ENCODE results near the gene CTNS. TPM values are rescaled to one million over a fixed set of nuclear protein-coding genes. Genes with fewer than 3 reads are reported as not detected.

Gene CTNS
- total RNA-seq, 1 donor from 2014 or later = 35.6 TPM

- no peak for TF ChIP-seq POLR2A (IDR thresholded peaks at IDR 0.05)
- TF ChIP-seq CTCF (IDR thresholded peaks at IDR 0.05) = no peak
- no peak for TF ChIP-seq POLR2AphosphoS5 (IDR thresholded peaks at IDR 0.05; ENCODE audit: insufficient read depth in 1 of 2, low read depth in 1 of 2)
- no peaks in the 10 kb centered on the region for H3K27me3 ChIP-seq
- DNase-seq (ENCODE audit: extremely low spot score in 2 of 2) = no peak
Observed at GRCh38 chr17:3679531-3680126, 43.1 kb downstream of the CTNS start.

GRCh38 chr17:3681057-3681456, 44.5 kb downstream of the CTNS start:
- Histone ChIP-seq H3K4me1 (no peaks in the 10 kb centered on the region), H3K4me3 (no peak overlapping the region), H3K27me3 (no peaks in the 10 kb centered on the region), H3K36me3 (no peaks in the 10 kb centered on the region), H3K27ac (no peak overlapping the region), H3K9me3 (no peaks in the 10 kb centered on the region)
- intact Hi-C loops (cut with DNase I) = no loop called here
- TF ChIP-seq POLR2A (IDR thresholded peaks at IDR 0.05) (no peak), POLR2AphosphoS5 (IDR thresholded peaks at IDR 0.05; ENCODE audit: insufficient read depth in 1 of 2, low read depth in 1 of 2) (no peak), CTCF (IDR thresholded peaks at IDR 0.05) (no peak)
- DNase-seq (ENCODE audit: extremely low spot score in 2 of 2) = no peak

More at GRCh38 chr17:3679531-3680126, 43.1 kb downstream of the CTNS start:
- no peaks in the 10 kb centered on the region for H3K4me1 ChIP-seq
- no peak overlapping the region for H3K4me3 ChIP-seq
- H3K27ac ChIP-seq = no peak overlapping the region
- no peaks in the 10 kb centered on the region for H3K9me3 ChIP-seq
- intact Hi-C loops (cut with DNase I) = no loop called here
- H3K36me3 ChIP-seq = no peaks in the 10 kb centered on the region

- intact Hi-C loops (cut with DNase I) = no loop called here
- TF ChIP-seq POLR2AphosphoS5 (IDR thresholded peaks at IDR 0.05; ENCODE audit: insufficient read depth in 1 of 2, low read depth in 1 of 2) (no peak), CTCF (IDR thresholded peaks at IDR 0.05) (no peak), POLR2A (IDR thresholded peaks at IDR 0.05) (no peak)
- no peaks in the 10 kb centered on the region for H3K27me3 ChIP-seq
Observed at GRCh38 chr17:3681565-3681964, 45.0 kb downstream of the CTNS start.

GRCh38 chr17:3682033-3682432, 45.5 kb downstream of the CTNS start:
- Histone ChIP-seq H3K27ac (no peak overlapping the region), H3K36me3 (no peaks in the 10 kb centered on the region), H3K4me1 (no peaks in the 10 kb centered on the region), H3K4me3 (no peak overlapping the region), H3K9me3 (no peaks in the 10 kb centered on the region), H3K27me3 (no peaks in the 10 kb centered on the region)
- no peak for DNase-seq (ENCODE audit: extremely low spot score in 2 of 2)
- TF ChIP-seq POLR2A (IDR thresholded peaks at IDR 0.05) = no peak
- no peak for TF ChIP-seq POLR2AphosphoS5 (IDR thresholded peaks at IDR 0.05; ENCODE audit: insufficient read depth in 1 of 2, low read depth in 1 of 2)
- TF ChIP-seq CTCF (IDR thresholded peaks at IDR 0.05) = no peak
- intact Hi-C loops (cut with DNase I) = no loop called here

More at GRCh38 chr17:3681565-3681964, 45.0 kb downstream of the CTNS start:
- H3K27ac ChIP-seq = no peak overlapping the region
- no peak for DNase-seq (ENCODE audit: extremely low spot score in 2 of 2)
- H3K36me3 ChIP-seq = no peaks in the 10 kb centered on the region
- no peaks in the 10 kb centered on the region for H3K9me3 ChIP-seq
- no peaks in the 10 kb centered on the region for H3K4me1 ChIP-seq
- H3K4me3 ChIP-seq = no peak overlapping the region

- Histone ChIP-seq H3K9me3 (no peaks in the 10 kb centered on the region), H3K4me1 (no peaks in the 10 kb centered on the region), H3K4me3 (no peak overlapping the region), H3K36me3 (no peaks in the 10 kb centered on the region), H3K27ac (no peak overlapping the region), H3K27me3 (no peaks in the 10 kb centered on the region)
- intact Hi-C loops (cut with DNase I) = no loop called here
- no peak for DNase-seq (ENCODE audit: extremely low spot score in 2 of 2)
- TF ChIP-seq POLR2AphosphoS5 (IDR thresholded peaks at IDR 0.05; ENCODE audit: insufficient read depth in 1 of 2, low read depth in 1 of 2) (no peak), POLR2A (IDR thresholded peaks at IDR 0.05) (no peak), CTCF (IDR thresholded peaks at IDR 0.05) (peak; percentile 49 to 78 (median 62))
Observed at GRCh38 chr17:3683054-3683511, 46.5 kb downstream of the CTNS start.

All from vagina (tissue), 2 donors.